ENCODE results near the gene UGGT2. TPM values are rescaled to one million over a fixed set of nuclear protein-coding genes. Genes with fewer than 3 reads are reported as not detected.

UGGT2 gene
- total and polyA plus RNA-seq, 9 of the 15 experiments (the other 6 are each of a cell fraction or from before 2014, with no cell fraction given) = 3.5 to 24.5 (median 18.3) TPM

DNA sequence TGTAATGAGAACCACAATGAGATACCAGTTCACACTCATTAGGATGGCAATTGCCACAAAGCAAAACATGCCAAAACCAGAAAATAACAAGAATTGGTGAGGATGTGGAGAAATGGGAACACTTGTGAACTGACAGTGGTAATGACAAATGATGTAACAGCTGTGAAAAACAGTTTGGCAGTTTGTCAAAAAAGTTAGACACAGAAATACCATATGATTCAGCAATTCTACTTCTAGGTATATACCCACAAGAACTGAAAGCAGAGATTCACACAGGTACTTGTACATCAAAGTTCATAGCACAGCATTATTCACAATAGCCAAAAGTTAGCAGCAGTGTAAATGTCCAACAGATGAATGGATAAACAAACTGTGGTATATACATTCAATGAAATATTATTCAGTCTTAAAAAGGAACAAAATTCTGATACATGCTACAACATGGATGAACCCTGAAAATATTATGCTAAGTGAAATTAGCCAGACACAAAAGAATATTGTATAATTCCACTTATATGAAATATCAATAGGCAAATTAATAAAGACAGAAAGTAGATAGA is 96.5 kb downstream of the UGGT2 start (continued):
- TF ChIP-seq PURB (CRISPR knock-in tag; IDR thresholded peaks at IDR 0.05; ENCODE audit: low read depth) (no peak), LARP7 (IDR thresholded peaks at IDR 0.05) (no peak), IRF2 (CRISPR knock-in tag; IDR thresholded peaks at IDR 0.05) (no peak), NFE2L1 (tag; IDR thresholded peaks at IDR 0.05; ENCODE audit: borderline replicate concordance, low read depth) (no peak), CREM (IDR thresholded peaks at IDR 0.05; ENCODE audit: low read depth) (no peak), RBM25 (IDR thresholded peaks at IDR 0.05; ENCODE audit: low read depth, low read length, severe bottlenecking) (peak; percentile 71), E2F3 (CRISPR knock-in tag; IDR thresholded peaks at IDR 0.05) (no peak), PHB2 (IDR thresholded peaks at IDR 0.05; ENCODE audit: low read depth) (no peak), ZNF76 (CRISPR knock-in tag; IDR thresholded peaks at IDR 0.05; ENCODE audit: borderline replicate concordance) (no peak), ZNF143 (CRISPR knock-in tag; IDR thresholded peaks at IDR 0.05) (no peak), HNRNPH1 (optimal IDR thresholded peaks at IDR 0.05; ENCODE audit: low read depth, low read length) (no peak), SRF (CRISPR knock-in tag; IDR thresholded peaks at IDR 0.05) (no peak), XRCC3 (IDR thresholded peaks at IDR 0.05) (no peak), SETDB1 (IDR thresholded peaks at IDR 0.05; ENCODE audit: low read length) (no peak), BCOR (IDR thresholded peaks at IDR 0.05) (no peak)
- TF ChIP-seq, protein P1, sequence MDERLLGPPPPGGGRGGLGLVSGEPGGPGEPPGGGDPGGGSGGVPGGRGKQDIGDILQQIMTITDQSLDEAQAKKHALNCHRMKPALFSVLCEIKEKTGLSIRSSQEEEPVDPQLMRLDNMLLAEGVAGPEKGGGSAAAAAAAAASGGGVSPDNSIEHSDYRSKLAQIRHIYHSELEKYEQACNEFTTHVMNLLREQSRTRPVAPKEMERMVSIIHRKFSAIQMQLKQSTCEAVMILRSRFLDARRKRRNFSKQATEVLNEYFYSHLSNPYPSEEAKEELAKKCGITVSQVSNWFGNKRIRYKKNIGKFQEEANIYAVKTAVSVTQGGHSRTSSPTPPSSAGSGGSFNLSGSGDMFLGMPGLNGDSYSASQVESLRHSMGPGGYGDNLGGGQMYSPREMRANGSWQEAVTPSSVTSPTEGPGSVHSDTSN (CRISPR knock-in tag; IDR thresholded peaks at IDR 0.05; ENCODE audit: low read depth) = no peak
- TF ChIP-seq, protein P1 (tag; conservative IDR thresholded peaks at IDR 0.05; ENCODE audit: low read depth) = peak; percentile 82
- TF ChIP-seq, protein P2, sequence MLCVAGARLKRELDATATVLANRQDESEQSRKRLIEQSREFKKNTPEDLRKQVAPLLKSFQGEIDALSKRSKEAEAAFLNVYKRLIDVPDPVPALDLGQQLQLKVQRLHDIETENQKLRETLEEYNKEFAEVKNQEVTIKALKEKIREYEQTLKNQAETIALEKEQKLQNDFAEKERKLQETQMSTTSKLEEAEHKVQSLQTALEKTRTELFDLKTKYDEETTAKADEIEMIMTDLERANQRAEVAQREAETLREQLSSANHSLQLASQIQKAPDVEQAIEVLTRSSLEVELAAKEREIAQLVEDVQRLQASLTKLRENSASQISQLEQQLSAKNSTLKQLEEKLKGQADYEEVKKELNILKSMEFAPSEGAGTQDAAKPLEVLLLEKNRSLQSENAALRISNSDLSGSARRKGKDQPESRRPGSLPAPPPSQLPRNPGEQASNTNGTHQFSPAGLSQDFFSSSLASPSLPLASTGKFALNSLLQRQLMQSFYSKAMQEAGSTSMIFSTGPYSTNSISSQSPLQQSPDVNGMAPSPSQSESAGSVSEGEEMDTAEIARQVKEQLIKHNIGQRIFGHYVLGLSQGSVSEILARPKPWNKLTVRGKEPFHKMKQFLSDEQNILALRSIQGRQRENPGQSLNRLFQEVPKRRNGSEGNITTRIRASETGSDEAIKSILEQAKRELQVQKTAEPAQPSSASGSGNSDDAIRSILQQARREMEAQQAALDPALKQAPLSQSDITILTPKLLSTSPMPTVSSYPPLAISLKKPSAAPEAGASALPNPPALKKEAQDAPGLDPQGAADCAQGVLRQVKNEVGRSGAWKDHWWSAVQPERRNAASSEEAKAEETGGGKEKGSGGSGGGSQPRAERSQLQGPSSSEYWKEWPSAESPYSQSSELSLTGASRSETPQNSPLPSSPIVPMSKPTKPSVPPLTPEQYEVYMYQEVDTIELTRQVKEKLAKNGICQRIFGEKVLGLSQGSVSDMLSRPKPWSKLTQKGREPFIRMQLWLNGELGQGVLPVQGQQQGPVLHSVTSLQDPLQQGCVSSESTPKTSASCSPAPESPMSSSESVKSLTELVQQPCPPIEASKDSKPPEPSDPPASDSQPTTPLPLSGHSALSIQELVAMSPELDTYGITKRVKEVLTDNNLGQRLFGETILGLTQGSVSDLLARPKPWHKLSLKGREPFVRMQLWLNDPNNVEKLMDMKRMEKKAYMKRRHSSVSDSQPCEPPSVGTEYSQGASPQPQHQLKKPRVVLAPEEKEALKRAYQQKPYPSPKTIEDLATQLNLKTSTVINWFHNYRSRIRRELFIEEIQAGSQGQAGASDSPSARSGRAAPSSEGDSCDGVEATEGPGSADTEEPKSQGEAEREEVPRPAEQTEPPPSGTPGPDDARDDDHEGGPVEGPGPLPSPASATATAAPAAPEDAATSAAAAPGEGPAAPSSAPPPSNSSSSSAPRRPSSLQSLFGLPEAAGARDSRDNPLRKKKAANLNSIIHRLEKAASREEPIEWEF (CRISPR knock-in tag; IDR thresholded peaks at IDR 0.05) = no peak
- TF ChIP-seq, protein P3, sequence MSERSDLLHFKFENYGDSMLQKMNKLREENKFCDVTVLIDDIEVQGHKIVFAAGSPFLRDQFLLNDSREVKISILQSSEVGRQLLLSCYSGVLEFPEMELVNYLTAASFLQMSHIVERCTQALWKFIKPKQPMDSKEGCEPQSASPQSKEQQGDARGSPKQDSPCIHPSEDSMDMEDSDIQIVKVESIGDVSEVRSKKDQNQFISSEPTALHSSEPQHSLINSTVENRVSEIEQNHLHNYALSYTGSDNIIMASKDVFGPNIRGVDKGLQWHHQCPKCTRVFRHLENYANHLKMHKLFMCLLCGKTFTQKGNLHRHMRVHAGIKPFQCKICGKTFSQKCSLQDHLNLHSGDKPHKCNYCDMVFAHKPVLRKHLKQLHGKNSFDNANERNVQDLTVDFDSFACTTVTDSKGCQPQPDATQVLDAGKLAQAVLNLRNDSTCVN (CRISPR knock-in tag; IDR thresholded peaks at IDR 0.05) = no peak
